Activated CD4-positive, alpha-beta T cell treated with anti-CD3 and anti-CD28 coated beads for 24 hours (primary cell): ENCODE data around the gene ANO1.
"Not testable (repeated sequence)": the region's sequence is repeated elsewhere in the genome, so short reads cannot be mapped to it uniquely, and the experiment has no call there.

Source experiments
- DNase-seq, 2 donors: peaks; one replicate each; pipeline ENCODE4 v3.0.0-alpha.2; 2020; ENCODE audit warnings: low read depth in 2 of 2

Gene ANO1

GRCh38 chr11:70078095-70078780 lies at the start of gene ANO1:
Gene ANO1 (plus strand): TSS chr11:70078317. CDS start chr11:70078607, 290 bp downstream.
- no peak for DNase-seq

DNA sequence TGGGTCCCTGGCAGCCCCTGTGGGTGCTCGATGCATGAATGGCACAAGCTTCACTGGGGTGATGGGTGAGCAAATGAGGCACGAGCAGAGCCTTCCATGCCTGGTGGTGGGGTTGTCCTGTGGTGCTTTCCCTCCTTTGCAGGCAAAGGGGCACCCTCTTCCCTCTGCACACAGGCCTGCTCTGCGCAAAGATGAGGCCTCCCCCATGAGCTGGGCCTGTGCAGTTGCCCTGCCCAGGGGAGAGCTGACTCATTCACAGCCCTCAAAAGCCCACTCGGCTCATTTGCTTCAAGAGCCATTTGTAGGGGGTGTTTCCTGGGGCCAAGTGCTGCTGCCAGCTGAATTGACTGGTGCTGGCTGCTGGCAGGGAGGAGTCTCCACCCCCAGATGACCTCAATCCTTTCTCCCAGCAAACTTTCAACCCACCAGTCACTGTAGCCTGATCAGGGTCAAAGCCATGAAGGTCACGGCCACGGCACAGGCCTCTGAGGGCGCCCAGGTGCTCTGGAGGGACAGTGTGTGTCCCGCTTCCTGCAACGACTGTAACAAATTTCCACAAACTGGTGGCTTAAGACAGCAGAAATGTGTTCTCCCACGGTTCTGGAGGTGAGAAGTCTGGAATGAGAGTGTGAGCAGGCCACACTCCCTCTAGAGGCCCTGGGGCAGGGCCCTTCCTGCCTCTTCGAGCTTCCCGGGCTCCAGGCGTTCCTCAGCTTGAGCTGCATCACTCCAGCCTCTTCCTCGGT lies 48.8 kb upstream of the ANO1 start:
- DNase-seq: no peak

GRCh38 chr11:70029861-70030380 lies 48.2 kb upstream of the ANO1 start:
- DNase-seq: no peak

- no peak for DNase-seq
Observed at GRCh38 chr11:70030412-70030811, 47.7 kb upstream of the ANO1 start.

DNA sequence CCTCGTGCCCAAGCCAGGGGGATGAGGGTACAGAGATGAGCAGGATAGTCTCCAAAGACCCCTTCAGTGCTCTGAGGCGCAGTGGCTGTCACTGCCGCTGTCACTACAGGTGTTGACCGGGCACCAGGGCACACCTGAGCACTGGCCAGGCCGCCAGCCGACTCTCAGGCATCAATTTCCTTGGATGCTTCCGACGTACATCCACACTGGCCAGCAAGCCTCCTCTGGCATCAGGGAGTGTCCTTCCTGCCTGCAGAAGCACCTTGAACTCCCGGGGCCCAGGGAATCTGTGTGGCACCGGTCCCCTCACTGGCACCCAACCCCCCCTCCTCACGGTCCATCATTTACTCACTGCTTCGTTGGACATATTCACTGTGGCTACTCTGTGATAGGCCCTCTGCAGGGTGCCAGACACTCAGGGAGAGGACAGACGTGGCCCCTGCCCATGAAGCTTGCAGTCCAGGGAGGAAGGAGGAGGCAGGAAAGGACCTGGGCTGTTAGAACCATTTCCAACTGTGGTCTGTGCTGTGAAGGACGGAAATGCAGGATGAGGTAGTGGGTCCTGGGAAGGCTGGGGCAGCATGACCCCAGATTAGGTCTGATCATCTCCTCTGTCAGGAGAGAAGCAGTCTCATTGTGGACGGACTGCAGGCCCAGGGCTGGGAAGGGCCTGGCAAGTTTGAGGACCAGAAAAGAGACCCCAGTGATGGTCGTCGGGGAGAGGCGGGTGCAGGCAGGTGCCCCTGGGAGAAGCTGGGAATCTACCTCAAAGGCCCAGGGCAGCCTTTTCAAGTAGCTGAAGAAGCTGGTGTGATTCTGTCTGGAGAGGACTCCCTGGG lies 46.3 kb upstream of the ANO1 start:
- DNase-seq: no peak

DNA sequence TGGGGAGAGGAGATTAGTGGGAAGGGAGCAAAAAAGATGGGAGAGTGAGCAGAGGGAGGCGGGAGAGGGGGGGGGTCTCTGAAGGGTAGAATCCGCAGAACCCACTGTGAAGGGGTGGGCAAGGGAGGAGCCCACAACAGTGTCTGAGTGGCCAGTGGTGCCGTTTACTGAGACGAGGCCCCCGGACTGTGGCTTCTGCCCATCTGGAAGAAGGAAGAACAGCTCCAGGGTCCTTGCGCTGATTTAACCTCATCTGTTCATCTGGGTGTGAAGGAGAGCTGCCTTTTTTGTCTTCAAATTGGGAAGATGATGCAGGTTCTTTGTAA lies 45.7 kb upstream of the ANO1 start:
- DNase-seq: no peak

- no peak for DNase-seq
Observed at GRCh38 chr11:70032943-70033710, 45.0 kb upstream of the ANO1 start.

- DNase-seq: no peak
Observed at GRCh38 chr11:70033711-70034070, 44.4 kb upstream of the ANO1 start.

- DNase-seq: no peak
Observed at GRCh38 chr11:70034740-70035365, 43.3 kb upstream of the ANO1 start.

DNA sequence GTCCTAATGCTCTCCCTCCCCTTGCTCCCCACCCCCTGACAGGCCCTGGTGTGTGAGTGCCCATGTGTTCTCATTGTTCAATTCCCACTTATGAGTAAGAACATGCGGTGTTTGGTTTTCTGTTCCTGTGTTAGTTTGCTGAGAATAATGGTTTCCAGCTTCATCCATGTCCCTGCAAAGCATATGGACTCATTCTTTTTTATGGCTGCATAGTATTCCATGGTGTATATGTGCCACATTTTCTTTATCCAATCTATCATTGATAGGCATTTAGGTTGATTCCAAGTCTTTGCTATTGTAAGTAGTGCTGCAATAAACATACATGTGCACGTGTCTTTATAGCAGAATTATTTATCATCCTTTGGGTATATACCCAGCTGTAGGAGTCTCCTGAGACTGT lies 42.5 kb upstream of the ANO1 start:
- not testable (repeated sequence) for DNase-seq

- DNase-seq: no peak
Observed at GRCh38 chr11:70036971-70037882, 40.9 kb upstream of the ANO1 start.

DNA sequence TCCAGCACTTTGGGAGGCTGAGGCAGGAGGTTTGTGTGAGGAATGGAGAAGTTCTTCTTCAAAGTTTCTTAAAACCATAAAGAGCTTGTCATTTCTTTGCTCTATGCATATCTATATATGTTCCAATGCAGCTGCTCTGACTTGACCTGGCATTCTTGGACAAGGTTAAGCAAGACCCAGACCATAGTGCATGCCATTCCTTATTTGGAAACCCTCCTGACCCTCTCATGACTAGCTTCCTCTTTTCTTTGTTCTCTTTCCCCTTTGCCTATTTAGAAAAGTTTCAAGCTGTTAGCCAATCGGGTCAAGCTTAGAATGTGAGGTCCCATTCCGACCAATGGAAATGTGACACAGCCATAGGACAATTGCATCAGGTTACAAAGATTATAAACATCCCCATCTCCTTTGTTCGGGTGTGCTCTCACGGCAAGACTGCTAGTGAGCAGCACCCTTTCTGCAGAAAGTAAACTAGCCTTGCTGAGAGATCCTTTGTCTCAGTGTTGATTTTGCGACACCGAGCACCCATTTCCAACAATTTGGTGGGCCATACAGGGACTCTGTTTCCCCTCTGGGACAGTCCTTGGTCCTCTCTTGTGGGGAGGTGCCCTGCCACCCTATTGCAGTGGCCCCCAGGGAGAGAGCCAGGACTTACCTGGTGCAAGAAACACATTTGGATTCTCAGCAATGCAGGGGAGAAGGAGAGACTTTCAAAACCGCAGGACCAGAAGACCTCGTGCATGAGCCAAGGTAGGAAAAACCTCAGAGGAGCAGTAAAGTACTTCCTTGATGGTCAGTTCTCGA lies 39.9 kb upstream of the ANO1 start:
- DNase-seq: no peak

- no peak for DNase-seq
Observed at GRCh38 chr11:70040452-70040851, 37.7 kb upstream of the ANO1 start.

- DNase-seq: no peak
Observed at GRCh38 chr11:70040869-70041501, 37.1 kb upstream of the ANO1 start.

DNA sequence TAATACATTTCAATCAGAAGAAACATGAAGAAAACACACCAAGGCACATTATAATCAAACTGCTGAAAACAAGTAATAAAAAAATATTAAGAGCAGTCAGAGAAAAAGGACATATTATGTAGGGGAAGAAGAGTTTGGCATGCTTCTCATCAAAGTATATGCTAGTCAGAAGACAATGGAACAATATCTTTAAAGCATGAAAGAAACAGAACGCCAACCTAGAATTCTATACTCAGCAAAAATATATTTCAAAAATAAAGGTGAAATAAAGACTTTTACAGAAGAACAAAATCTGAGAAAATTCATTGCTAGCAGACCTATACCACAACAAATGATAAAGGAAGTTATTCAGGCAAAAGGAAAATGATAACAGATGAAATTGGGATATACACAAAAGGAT lies 34.6 kb upstream of the ANO1 start:
- no peak for DNase-seq

DNA sequence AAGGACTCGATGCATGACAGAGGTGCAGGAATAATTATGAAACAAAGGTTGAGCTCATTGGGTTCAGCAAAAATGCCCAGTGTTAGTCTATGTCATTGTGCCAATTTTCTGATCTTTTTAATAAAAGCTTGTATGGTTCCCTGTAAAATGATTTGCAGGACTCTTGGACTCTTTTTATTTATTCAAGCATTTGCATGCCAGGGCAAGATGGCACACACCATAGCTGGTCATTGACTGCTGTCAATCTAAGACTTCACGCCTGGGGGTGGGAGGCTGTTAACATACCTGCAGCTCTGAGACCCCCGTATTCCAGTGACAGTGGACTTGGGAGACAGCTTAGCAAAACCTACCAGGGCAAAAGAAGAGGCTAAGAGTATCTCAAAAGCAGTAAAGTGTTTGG lies 32.0 kb upstream of the ANO1 start:
- no peak for DNase-seq

DNA sequence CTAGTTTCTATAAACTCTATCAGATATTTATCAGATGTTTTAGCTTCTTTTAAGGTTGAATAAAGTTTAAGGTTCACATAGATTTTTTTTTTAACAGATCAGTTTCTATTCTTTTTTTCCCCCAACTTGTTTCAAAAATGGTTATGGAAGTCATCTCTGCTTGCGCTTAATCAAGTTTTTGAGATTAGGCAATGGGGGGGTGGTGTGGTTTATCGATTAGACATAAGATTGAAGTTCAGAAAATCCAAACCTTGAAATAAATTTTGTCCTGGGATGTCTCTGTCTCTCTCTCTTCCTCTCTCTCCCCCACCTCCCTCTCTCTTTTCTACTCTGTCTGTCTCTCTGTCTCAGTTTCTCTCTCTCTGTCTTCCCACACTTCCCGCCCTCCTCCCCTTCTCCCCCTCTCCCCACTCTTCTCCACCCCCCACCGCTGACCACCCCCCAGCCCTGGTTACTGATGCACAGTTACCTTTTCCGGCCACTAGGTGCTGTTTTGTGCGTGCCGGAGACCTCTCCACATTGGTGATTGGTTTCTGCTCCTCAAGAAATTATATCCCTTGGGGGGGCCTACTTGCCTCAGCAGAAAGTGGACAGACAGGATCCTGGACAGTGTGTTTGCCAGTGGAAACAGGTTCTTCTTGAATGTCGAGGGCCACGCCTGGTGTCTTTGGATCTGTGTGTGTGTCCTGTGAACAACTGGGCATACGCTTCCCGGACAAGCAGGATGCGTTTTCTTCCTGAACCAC lies 29.7 kb upstream of the ANO1 start:
- no peak for DNase-seq

DNA sequence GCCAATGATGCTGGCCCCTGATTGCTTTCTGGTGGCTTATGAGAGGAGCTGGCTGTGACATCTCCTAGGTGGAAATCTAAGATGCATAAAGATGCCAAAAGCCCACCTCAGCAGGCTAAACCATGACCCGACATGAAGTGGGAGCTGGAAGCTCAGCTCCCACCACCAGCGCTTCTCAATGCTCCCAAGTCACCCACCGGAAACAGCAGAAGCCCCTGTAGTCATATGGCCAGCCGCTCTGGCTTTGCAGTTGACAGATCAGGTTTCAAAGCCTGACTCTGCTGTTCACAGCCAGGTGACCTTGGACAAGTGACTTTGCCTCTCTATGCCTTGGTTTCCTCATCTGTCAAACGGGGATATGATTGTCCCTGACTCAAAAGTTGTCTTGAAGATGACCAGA lies 29.1 kb upstream of the ANO1 start:
- no peak for DNase-seq
